ENCODE data around the gene LRMDA.

Gene LRMDA

DNA sequence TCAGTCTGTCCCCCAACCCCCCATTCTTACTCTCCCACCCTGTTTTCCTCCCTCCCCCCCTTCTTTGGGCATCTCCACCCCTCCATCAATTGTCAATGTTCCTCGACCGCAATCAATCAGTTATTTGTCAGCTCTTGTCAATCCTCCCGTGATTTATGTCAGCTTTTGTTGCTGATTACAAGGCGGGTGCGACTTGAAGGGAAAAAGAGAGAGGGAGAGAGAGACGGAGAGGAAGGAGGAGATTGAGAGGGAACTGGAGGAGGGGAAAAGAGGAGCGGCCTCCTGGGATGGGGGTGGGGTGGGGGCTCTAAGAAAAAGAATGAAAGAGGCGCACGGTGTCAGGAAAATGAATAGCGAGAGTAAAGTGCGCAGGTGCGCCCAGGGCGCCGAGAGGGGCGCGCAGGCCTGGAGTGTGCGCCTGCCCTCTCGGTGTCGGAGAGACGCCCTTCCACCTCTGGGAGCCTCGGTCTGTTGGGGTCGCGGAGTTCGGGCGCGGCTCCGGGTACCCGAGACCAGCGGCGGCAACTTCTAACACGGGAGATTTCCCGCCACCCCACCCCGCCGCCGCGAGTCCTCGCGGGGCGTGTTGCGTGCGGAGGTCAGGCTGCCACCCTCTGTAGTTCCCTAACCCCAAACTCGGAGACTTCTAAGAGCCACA is 28.8 kb upstream of the LRMDA start:
- no peak for DNase-seq (ENCODE audit: low spot score)

- no peak for DNase-seq (ENCODE audit: low spot score)
Observed at GRCh38 chr10:75403144-75403938, 28.1 kb upstream of the LRMDA start.

DNA sequence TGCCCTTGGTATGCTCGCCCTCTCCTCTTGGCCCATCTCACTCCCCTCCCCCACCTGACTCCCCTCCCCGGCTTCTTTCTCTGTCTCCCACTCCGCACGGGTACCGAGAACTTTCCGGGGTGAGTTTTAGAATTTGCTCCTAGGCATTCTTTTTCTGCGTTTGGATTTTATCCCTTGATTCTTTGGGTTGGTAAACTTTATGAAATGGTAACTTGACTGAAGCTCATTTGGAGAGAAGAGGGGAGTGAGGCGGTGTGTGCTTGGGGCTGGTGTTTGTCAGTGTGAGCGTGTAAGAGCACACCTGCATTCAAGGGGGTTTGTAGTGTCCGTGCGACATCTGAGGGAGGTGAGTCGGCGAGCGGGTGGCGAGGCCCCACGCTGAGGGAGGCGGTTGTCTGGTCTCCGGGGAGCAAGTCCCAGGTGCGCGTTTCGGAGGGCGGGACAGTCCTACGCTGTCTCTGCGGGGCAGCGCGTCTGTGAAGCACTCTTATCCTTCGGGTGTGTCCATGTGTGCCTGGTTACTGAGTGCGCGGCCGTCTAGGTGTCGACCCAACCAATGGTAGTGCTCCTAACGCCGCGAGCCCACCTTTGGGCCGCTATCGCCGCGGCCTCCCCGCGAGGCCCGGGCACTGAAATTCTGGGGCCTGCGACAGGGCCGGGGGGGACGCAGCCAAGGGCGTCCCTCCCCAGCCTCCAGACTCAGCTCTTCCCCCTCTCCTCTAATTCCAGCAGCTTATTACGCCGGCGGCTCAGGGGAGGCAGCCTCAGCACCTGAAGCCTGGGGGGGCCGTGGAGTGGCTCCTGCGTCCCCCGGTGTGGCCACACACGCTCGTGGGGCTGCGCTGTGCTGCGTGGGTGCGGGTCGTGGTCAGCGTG is 27.2 kb upstream of the LRMDA start:
- no peak for DNase-seq (ENCODE audit: low spot score)

DNA sequence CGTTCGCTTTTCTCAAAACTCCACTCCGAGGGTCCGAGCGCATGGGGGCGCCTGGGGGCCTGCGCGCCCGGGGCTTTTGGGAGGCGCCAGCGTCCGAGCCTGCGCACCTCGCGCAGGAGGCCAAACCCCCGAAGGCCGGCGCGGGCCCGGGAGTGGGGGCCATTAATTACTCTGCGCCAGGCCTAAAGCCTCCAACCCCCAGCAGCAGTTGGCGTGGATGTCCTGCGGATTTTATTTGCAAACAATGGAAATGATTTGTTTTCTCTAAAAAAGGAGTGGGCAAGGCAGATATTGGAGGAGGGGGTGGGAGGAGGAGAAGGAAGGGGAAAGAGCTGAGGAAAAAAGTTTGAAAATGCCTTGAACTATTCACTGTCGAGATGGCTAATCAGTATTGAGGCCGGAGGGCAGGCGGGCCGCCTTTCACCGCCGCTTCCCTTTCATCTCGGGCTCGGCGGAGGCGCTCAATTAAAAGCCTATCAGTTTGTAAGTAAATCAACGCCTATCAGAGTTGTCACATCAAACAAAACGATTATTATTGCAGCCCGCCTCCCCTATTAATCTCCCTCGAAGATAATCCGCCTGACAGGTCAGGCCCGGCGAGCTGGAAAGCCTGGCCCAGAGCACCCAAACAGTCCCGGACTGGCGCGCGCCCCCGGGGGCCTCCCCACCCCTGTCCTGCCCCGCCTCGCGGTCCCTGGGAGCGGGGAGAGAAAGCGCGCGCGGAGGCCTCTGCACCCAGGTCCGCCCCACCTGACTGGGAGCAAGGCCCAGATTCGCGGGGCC is 26.4 kb upstream of the LRMDA start:
- no peak for DNase-seq (ENCODE audit: low spot score)

GRCh38 chr10:75405598-75406461 is 25.6 kb upstream of the LRMDA start:
- DNase-seq (ENCODE audit: low spot score), result no peak

DNA sequence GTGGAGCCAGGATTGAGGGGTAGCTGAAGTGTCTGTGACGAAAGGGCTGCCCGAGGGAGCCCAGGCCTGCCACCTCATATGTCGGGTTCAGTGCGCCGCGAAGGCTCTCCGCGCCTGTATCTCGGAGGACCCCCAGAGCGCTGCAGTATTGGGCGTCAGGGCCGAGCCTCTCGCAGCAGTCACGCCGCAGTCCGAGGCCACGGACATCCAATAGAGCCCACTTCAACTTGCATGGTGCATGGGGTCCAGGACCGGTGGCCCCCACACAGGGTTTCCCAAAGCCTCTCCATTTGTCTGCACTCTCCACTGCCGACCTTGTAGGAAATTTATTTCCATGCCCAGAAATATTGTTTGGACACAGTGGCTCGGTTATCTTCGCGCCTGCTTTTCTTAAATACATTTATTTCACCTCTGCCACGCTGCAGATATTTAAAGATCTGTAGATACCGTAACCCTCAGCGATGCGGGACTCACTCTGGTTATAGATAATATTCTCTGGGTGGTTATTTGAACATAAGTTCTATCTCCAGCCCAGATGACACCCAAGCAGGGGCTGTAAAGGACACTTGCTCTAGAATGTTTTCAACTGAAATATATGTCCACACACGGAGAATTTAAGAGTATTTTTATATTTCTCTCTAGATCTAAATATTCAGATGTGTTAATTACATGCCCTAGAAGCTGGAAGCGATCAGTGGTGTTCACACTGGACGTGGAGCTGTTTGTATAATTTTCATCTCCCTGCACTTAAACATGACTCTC is 24.8 kb upstream of the LRMDA start:
- DNase-seq (ENCODE audit: low spot score), result no peak

GRCh38 chr10:75407224-75407712 is 24.2 kb upstream of the LRMDA start:
- no peak for DNase-seq (ENCODE audit: low spot score)

GRCh38 chr10:75407713-75408508 is 23.5 kb upstream of the LRMDA start:
- no peak for DNase-seq (ENCODE audit: low spot score)

GRCh38 chr10:75408509-75408875 is 22.9 kb upstream of the LRMDA start:
- DNase-seq (ENCODE audit: low spot score), result no peak

GRCh38 chr10:75408911-75409885 is 22.2 kb upstream of the LRMDA start:
- no peak for DNase-seq (ENCODE audit: low spot score)

DNA sequence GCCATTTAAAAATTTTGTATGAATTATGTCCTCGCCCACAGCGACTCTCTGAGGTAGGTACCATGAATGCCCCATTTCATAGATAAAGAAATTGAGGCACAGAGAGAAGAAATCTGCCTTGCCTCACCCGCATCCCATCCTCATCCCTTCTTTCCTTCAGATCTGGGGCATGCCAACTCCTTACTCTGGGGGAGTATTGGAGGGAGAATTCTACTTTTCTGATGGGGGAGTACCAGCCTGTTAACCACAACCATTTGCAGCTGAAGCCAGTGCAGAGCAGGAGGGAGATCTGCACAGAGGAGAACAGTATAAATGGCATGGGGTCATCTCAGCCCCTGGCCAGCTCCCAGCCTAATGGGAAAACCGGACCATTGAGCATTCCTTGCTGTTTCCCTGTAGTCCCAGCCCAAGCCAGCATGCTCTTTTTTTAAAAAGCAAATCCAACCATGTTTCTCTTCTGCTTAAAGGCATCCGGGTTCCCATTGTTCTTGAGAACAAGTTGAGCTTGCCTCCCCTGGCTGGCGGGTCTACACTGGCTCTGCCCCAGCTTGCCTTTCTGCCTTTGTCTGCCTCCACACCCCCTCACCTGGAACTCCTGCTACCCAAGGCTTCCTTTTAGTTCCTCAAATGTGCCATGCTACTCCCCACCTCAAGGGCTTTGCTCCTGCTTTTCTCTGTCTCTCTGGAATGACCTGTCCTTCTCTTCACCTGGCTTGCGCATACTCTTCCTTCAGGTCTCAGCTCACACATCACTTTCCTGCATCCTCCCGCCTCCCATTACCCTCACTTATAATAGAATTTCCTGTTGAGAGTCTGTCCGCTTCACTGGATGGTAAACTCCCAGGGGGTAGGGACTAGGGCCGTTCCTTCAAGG is 21.1 kb upstream of the LRMDA start:
- DNase-seq (ENCODE audit: low spot score), result no peak

DNA sequence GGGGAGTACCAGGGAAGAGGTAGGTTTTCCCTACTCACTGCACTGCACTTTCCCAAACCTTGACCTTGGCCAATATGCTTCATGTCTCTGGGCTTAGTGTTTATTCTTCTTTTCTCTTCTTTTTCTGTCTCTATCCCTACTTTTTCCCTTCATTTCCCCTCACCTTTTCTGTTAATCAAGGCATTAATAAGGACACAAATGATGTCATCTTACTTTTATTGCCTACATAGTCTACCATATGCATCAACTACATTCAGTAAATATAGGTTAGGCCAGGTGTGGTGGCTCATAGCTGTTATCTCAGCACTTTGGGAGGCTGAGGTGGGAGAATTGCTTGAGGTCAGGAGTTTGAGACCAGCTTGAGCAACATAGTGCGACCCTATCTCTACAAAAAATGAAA is 16.9 kb upstream of the LRMDA start:
- DNase-seq (ENCODE audit: low spot score), result no peak

DNA sequence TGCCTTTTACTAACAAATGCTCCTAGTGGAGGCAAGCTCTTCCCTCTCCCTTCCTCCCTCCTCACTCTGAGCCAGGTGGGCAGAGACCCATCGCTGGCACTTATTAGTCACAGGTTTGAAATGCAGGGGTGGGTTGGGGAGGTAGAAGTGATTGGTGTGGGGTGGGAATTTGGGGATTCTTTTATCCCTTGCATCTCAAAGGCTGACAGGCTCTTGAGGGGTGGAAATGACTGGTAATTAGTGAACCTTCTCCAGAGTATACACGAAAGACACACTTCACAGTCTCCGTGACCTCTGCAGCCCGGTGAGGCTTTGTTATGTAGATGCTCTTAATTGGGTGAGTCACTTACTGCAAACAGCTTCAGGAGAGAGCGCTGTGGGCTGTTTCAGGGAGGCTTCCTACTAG is 13.9 kb upstream of the LRMDA start:
- no peak for DNase-seq (ENCODE audit: low spot score)

GRCh38 chr10:75418293-75418692 is 13.1 kb upstream of the LRMDA start:
- DNase-seq (ENCODE audit: low spot score), result no peak

- no peak for DNase-seq (ENCODE audit: low spot score)
Observed at GRCh38 chr10:75418712-75419111, 12.7 kb upstream of the LRMDA start.

- DNase-seq (ENCODE audit: low spot score), result no peak
Observed at GRCh38 chr10:75422913-75423312, 8.5 kb upstream of the LRMDA start.

DNA sequence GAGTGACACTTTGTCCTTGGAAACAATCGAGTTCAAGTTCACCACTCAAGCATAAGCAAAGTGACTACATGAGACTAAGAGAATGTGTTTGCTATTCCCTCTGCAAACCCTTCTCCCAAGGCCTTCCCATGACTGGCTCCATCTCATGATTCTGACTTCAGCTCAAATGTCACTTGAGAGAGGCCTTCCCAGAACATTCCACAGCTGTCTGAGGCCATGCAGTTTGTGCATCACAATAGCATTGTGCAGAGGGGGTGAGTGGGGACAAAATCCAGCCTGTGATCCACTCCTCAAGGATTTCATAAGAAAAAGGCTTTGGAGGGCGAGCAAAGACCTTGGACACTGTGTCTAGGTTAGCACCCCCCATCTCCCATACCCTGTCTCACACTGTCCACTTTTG is 6.9 kb upstream of the LRMDA start:
- DNase-seq (ENCODE audit: low spot score), result no peak

Measured in cerebellar cortex (tissue), 1 donor.